GM11168 (cell line): ENCODE measurements around the gene GRIN3B.

ENCODE experiments used
- in situ Hi-C: fragments of 300-500 bp; cut with MboI; formaldehyde crosslinking; loops from one replicate; pipeline ENCODE4 v1.12.0; 2022; ENCODE audit warnings: low sequenced_read_pairs; ENCODE audit not compliant: unreplicated experiment

Gene GRIN3B

GRCh38 chr19:988510-988909, 11.7 kb upstream of the GRIN3B start:
- in situ Hi-C loops = loop anchor here (10.0 kb wide), 1 partner anchor 124 kb away; no protein-coding TSS in a partner anchor

DNA sequence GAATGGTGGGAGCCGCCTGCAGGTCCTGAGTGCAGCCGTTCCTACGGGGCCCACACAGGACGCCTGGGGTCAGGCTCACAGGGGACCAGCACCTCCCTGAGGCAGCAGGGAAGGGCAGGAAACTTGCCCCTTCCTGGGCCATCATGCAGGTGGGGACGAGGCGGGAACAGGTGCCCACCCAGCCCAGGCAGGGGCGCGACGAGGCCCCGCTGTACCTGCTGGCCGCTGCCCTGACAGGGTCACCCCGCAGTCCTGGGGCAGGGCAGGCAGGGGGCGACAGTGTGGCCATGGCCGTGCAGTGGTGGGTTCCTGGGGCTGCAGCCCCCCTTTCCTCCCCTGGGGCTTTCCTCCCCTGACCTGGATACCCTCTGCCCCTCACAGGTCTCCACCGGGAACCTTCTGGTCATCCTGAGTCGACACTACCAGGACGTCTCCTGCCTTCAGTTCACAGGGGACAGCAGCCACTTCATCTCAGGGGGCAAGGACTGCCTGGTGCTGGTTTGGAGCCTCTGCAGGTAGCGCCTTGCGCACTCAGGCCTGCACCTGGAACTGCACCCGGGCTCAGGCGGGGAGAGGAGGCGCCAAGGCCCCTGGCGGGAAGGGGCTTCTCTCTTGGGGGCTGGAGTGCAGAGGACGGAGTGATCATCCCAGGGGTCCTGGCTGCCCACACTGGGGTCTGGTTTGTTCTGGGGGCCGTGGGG, 10.7 kb upstream of the GRIN3B start:
- in situ Hi-C loops = loop anchor here (10.0 kb wide), 1 partner anchor 125 kb away; no protein-coding TSS in a partner anchor

- in situ Hi-C loops = no loop called here
Measured at GRCh38 chr19:990119-990571, 10.1 kb upstream of the GRIN3B start.

DNA sequence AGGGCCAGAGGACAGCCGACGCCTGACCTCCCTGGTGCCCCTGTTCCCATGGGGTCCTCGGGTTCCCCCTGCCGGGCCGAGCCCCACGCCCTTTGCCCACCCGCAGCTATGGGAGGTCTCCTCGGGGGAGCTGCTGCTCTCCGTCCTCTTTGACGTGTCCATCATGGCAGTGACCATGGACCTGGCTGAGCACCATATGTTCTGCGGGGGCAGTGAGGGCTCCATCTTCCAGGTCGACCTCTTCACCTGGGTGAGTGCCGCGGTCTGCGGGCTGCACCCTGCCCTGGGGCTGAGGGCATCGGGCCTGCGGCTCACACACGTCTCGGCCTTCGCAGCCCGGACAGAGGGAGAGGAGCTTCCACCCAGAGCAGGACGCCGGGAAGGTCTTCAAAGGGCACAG, 9.5 kb upstream of the GRIN3B start:
- in situ Hi-C loops = no loop called here

- in situ Hi-C loops = no loop called here
Measured at GRCh38 chr19:991174-991931, 8.9 kb upstream of the GRIN3B start.

GRCh38 chr19:991932-992669, 8.1 kb upstream of the GRIN3B start:
- in situ Hi-C loops = no loop called here

DNA sequence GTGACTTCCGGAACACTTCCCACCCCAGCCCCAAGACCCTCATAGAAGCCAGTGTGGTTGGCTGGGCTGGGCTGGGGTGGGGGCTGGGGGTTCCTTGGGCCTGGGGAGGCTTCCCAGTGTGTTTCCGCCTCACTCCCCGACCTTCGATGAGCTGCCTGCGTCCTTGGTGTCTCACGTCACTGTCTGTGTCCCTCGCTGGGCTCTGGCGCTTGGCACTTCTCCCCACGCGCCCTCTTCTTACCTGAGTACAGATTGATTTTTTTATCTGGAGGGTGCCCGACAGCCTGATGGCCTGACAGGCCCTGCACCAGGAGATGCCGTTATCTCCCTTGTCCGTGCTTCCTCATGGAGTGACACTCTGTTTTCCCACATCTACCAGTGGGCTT, 7.6 kb upstream of the GRIN3B start:
- in situ Hi-C loops = no loop called here

GRCh38 chr19:993361-993830, 6.8 kb upstream of the GRIN3B start:
- in situ Hi-C loops = no loop called here

DNA sequence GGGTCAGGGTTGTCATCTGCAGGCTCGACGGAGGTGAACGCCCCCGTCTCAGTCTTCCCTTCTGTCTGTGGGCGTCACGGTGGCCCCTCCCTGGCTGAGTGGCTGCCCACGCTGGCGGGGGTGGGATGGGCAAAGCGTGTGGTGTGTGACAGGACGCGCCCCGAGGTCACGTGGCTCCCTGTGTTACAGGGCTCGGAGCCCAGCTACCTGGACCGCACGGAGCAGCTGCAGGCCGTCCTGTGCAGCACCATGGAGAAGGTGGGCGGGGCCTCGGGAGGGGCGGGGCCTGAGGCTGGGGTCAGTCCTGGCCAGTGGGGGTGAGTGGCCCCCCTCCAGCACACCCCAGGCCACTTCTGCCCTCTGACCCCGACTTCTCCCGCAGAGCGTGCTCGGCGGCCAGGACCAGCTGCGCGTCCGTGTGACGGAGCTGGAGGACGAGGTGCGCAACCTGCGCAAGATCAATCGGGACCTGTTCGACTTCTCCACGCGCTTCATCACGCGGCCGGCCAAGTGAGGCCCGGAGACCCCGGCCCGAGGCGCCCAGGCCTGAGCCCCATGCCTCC, 6.3 kb upstream of the GRIN3B start:
- in situ Hi-C loops = no loop called here

DNA sequence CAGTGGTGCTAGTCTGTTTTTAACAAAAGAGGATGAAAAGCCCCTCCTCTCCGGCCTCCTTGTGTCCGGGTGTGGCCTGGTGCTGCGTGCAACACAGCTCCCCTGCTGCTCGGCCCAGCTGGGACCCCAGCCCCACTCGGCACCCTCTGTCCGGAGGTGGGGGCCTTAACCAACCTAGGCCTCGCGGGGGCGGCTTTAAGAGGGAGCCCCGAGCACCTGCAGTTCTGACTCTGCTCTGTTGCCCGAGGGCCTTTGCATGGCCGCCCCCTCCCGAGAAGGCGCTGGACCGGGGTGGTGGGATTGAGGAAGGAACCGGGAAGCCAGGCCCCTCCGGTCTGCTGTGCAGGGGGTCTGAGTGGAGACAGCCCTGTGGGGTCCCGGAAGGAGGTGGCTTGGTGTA, 5.7 kb upstream of the GRIN3B start:
- in situ Hi-C loops = no loop called here

DNA sequence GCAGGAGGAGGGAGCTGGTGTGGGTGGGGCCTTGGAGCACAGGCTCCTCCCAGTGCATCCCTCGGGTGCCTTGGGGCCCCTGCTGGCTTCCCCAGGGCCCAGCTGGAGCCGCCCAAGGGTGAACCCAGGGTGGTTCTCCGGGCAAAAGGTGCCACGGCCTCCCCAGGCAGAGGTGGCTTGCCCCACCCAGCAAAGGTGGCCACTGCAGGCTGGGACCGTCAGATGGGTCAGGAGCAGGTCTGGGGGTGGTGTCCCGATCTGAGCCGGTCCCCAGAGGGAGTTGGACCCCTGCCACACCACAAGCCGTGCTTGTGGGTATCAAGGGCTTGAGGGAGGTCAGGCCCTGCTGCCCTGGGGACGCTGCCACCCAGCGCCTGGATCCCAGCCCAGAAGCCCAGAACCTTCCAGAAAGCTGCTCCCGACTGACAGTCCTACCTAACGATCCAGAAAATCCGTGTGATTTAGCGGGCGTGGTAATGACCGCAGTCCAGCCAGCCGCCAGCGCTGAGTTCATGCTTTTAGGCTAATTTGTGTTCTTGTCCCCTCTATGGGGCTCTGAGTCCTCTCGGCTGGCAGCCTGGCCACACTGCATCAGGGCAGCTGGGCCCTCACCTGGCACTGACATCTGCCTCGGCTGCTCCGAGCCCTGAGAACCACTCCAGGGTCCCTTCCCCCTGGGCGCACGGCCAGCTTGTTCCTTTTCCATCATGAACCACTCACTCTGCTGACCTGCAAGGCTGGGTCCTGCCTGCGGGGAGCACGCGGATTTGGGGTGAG, 5.0 kb upstream of the GRIN3B start:
- in situ Hi-C loops = no loop called here

DNA sequence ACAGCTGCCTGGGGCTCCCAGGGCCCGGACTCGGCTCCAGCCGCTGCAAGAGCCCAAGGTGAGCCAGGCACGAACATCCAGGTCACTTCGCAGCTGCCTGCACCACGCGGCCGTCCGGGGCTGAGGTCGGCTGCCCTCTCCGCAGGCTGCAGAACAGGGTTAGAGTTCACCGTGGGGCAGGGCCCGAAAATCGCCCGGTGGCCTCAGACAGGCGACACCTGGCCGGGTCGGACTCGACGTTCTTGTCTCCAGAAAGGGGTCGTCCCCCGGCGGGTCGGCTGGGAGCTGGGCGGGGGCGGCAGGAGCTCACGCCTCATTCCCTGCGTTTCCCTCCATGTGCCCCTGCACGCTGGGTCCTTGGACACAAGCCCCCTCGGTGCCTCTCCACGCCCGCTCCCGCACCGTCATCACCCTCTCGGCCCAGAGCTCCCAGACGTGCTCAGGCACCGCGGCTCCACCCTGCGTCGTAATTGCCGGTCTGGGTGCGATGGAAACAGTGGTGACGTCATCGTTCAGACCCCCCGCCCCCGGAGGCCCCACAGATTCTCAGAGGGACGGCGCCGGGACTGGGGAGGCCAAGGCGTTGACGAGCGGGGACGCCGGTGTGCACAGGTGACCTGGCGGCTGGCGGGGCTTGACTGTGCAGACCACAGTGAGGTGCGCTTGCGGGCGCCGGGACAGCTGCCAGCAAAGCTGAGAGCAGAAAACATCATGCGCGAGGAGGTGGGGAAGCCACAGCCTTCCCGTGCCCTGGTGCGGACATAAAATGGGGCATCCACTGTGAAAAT, 4.0 kb upstream of the GRIN3B start:
- in situ Hi-C loops = no loop called here

- in situ Hi-C loops = no loop called here
Measured at GRCh38 chr19:998064-998463, 2.2 kb upstream of the GRIN3B start.

DNA sequence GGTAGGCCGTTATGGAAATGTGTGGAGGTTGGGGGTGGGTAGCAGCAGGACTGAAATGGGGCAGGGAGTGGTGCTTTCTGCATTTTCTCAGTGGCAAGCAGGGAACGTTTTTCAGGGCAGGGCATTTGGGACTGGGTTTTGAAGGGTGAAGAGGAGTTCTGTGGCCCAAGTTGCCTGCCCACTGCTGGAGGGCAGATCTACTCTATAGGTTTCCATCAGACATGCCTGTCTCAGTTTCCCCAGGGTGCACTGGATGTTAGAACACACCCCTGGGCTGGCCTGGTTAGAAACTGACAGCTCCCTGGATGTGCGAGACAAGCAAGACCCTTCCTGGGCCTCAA, 870 bp upstream of the GRIN3B start:
- in situ Hi-C loops = no loop called here

DNA sequence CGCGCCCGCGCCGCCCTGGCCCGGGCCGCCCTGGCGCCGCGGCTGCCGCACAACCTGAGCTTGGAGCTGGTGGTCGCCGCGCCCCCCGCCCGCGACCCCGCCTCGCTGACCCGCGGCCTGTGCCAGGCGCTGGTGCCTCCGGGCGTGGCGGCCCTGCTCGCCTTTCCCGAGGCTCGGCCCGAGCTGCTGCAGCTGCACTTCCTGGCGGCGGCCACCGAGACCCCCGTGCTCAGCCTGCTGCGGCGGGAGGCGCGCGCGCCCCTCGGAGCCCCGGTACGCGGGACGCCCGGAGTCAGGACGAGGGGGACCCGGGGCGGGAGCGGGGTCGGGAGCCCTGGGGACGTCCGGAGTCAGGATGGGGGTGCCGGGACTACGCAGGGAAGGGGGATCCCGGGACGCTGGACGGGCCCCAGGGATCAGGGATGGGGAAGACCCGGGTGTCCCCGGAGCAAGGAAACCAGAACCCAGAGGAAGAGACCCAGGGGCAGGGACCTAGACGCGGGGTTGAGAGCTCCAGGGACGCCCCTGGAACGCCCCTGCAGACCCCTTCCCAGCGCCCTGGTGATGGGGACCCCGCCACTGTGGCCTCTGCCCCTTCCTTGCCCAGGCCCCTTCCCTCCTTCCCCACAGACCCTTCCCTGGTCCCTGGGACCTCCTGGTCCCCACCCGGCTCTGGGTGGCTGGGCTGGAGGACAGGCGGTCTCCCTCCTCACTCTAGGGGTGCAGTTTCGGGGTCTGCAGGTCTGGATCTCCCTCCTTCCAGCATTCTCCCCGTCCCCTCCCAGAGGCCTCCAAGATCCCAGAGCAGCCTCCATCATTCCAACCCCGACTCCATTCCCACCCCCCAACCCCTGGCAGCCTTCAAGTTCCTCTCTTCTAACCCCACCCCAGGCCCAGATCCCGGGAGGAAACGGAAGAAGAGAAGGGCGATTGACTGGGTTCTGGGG, 645 bp downstream of the GRIN3B start:
- in situ Hi-C loops = no loop called here

GRCh38 chr19:1001538-1002166, 1.4 kb downstream of the GRIN3B start:
- in situ Hi-C loops = no loop called here

GRCh38 chr19:1002600-1002999, 2.4 kb downstream of the GRIN3B start:
- in situ Hi-C loops = no loop called here

- in situ Hi-C loops = no loop called here
Measured at GRCh38 chr19:1003283-1003682, 3.1 kb downstream of the GRIN3B start.
